Karpas-422 (cell line): ENCODE results near the gene CSMD2. TPM values are rescaled to one million over a fixed set of nuclear protein-coding genes. Genes with fewer than 3 reads are reported as not detected.

Source experiments
- DNase-seq: peaks from one replicate; pipeline ENCODE4 v3.0.0-alpha.2; 2015
- H2AFZ ChIP-seq: fragments of 200-600 bp; sonication (generic); 2 replicates; pipeline ENCODE4 v1.6.1; 2014; ENCODE audit warnings: antibody characterized with exemption, low read length, mixed read lengths
- H3K27ac ChIP-seq: fragments of 200-600 bp; sonication (generic); 2 replicates; pipeline ENCODE4 v1.5.1; 2014; ENCODE audit warnings: mild to moderate bottlenecking, low read length, moderate library complexity
- H3K27me3 ChIP-seq: fragments of 200-600 bp; sonication (generic); 2 replicates; pipeline ENCODE4 v1.6.1; 2014; ENCODE audit warnings: low read length, mixed read lengths
- H3K36me3 ChIP-seq: fragments of 200-600 bp; sonication (generic); 2 replicates; pipeline ENCODE4 v1.6.1; 2014; ENCODE audit warnings: low read length, mixed read lengths; ENCODE audit not compliant: insufficient read depth
- H3K4me1 ChIP-seq: fragments of 200-600 bp; sonication (generic); 2 replicates; pipeline ENCODE4 v1.6.1; 2014; ENCODE audit warnings: mild to moderate bottlenecking, low read length, mixed read lengths
- H3K4me2 ChIP-seq: fragments of 200-600 bp; sonication (generic); 2 replicates; pipeline ENCODE4 v1.6.1; 2014; ENCODE audit warnings: low read length, low read depth, mild to moderate bottlenecking; ENCODE audit not compliant: poor library complexity, severe bottlenecking
- H3K4me3 ChIP-seq: fragments of 200-600 bp; sonication (generic); 2 replicates; pipeline ENCODE4 v1.5.1; 2014; ENCODE audit warnings: mild to moderate bottlenecking, antibody characterized with exemption, low read length, mixed read lengths
- H3K79me2 ChIP-seq: fragments of 200-600 bp; sonication (generic); 2 replicates; pipeline ENCODE4 v1.6.1; 2014; ENCODE audit warnings: mild to moderate bottlenecking, low read length, mixed read lengths
- H3K9ac ChIP-seq: fragments of 200-600 bp; sonication (generic); 2 replicates; pipeline ENCODE4 v1.6.0; 2014; ENCODE audit warnings: low read length
- H3K9me2 ChIP-seq: fragments of 200-600 bp; sonication (generic), shearing (Covaris generic); replicated peaks from 2 replicates; pipeline ENCODE4 v1.6.0; 2014; ENCODE audit warnings: mild to moderate bottlenecking, low read length, moderate library complexity; ENCODE audit not compliant: insufficient read depth
- H3K9me3 ChIP-seq: fragments of 300-700, 200-600 bp; sonication (generic); 2 replicates; pipeline ENCODE4 v1.6.1; 2014; ENCODE audit warnings: low read length, mixed read lengths
- H4K20me1 ChIP-seq: fragments of 200-600 bp; sonication (generic); 2 replicates; pipeline ENCODE4 v1.6.1; 2014; ENCODE audit warnings: mild to moderate bottlenecking, antibody characterized with exemption, low read length, low read depth; ENCODE audit not compliant: insufficient read depth
- total RNA-seq: library from RNA; depleted of rRNA; stranded (reverse); fragments of >200 nt; shearing (Covaris generic); gene quantifications from 2 replicates; pipeline ENCODE4 v1.2.3, GENCODE V29; 2014; ENCODE audit warnings: low replicate concordance

The CSMD2 gene
- total RNA-seq, 1 experiment from 2014 or later = 0.19 TPM

- H2AFZ ChIP-seq = no peak overlapping the region
- H3K9me3 ChIP-seq = no peaks in the 10 kb centered on the region
- no peak for DNase-seq
- no peak overlapping the region for H3K9ac ChIP-seq
- H3K4me1 ChIP-seq = no peaks in the 10 kb centered on the region
- H3K9me2 ChIP-seq = no peaks in the 10 kb centered on the region
- no peaks in the 10 kb centered on the region for H3K79me2 ChIP-seq
- H3K4me2 ChIP-seq = no peak overlapping the region
- H4K20me1 ChIP-seq = no peaks in the 10 kb centered on the region
- H3K4me3 ChIP-seq = no peak overlapping the region
- no peak overlapping the region for H3K27ac ChIP-seq
- no peaks in the 10 kb centered on the region for H3K36me3 ChIP-seq
- no peaks in the 10 kb centered on the region for H3K27me3 ChIP-seq
Measured at GRCh38 chr1:33740040-33740744, 424.8 kb downstream of the CSMD2 start.

- Histone ChIP-seq H3K4me2 (no peak overlapping the region), H3K9me2 (no peaks in the 10 kb centered on the region), H3K36me3 (no peaks in the 10 kb centered on the region), H2AFZ (no peak overlapping the region), H3K9me3 (no peaks in the 10 kb centered on the region), H4K20me1 (no peaks in the 10 kb centered on the region), H3K79me2 (no peaks in the 10 kb centered on the region), H3K9ac (no peak overlapping the region), H3K4me1 (no peaks in the 10 kb centered on the region), H3K4me3 (no peak overlapping the region), H3K27ac (no peak overlapping the region), H3K27me3 (no peaks in the 10 kb centered on the region)
- DNase-seq = no peak
Measured at GRCh38 chr1:33738976-33739375, 426.1 kb downstream of the CSMD2 start.

DNA sequence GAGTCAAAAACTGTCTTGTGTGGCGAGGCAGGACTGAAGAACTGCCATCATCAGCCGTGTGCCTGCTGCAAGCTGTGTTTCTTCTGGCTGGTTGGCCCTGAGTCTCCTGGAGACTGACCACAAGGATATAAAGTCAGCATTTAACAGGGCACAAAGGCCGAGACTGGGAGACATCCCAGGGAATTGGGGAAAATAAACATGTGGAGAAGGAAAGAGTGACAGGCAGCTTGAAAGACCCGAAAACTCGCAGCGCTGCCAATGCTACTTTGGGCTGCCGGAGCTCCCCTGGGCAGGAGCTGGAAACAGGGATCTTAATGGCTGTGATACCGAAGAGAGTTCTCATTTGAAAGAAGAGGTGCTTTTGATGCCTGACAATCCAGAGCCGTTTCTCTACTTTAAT lies 426.5 kb downstream of the CSMD2 start:
- Histone ChIP-seq H2AFZ (no peak overlapping the region), H3K9me3 (no peaks in the 10 kb centered on the region), H3K27ac (no peak overlapping the region), H3K27me3 (no peaks in the 10 kb centered on the region), H3K9ac (no peak overlapping the region), H3K4me1 (no peaks in the 10 kb centered on the region), H3K9me2 (no peaks in the 10 kb centered on the region), H4K20me1 (no peaks in the 10 kb centered on the region), H3K4me2 (no peak overlapping the region), H3K36me3 (no peaks in the 10 kb centered on the region), H3K4me3 (no peak overlapping the region), H3K79me2 (no peaks in the 10 kb centered on the region)
- no peak for DNase-seq

DNA sequence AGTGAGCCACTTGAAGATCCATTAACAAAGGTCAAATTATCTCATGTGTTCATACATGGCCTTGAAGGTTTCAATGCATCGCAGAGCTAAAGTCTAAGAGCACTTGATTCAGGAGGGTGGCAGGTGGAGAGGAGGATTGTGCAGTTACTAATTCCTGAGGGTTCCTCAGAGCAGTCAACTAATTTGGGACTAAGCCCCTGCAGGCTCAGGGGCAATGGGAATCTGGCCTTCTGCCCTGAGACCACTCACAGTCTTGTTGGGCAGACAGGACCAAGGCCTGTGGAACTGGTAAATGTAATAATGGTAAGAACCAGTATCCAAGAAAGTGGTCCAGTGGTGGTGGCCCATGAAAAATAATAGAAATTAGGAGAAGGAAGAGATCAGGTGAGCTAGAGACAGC lies 428.5 kb downstream of the CSMD2 start:
- H3K9me3 ChIP-seq = no peaks in the 10 kb centered on the region

GRCh38 chr1:33735624-33736023 lies 429.4 kb downstream of the CSMD2 start:
- Histone ChIP-seq H2AFZ (no peak overlapping the region), H3K9me2 (no peaks in the 10 kb centered on the region), H3K79me2 (no peaks in the 10 kb centered on the region), H3K4me3 (no peak overlapping the region), H3K4me2 (no peak overlapping the region), H3K9ac (no peak overlapping the region), H3K27me3 (no peaks in the 10 kb centered on the region), H3K36me3 (no peaks in the 10 kb centered on the region), H3K9me3 (no peaks in the 10 kb centered on the region), H4K20me1 (no peaks in the 10 kb centered on the region), H3K4me1 (no peaks in the 10 kb centered on the region), H3K27ac (no peak overlapping the region)
- DNase-seq = peak; percentile 79

More for the DNA sequence above, 428.5 kb downstream of the CSMD2 start:
- H3K9me2 ChIP-seq = no peaks in the 10 kb centered on the region
- no peak overlapping the region for H2AFZ ChIP-seq
- no peaks in the 10 kb centered on the region for H3K27me3 ChIP-seq
- no peaks in the 10 kb centered on the region for H3K4me1 ChIP-seq
- no peaks in the 10 kb centered on the region for H4K20me1 ChIP-seq
- no peak overlapping the region for H3K9ac ChIP-seq
- DNase-seq = no peak
- H3K4me3 ChIP-seq = no peak overlapping the region
- H3K36me3 ChIP-seq = no peaks in the 10 kb centered on the region
- H3K79me2 ChIP-seq = no peaks in the 10 kb centered on the region
- H3K4me2 ChIP-seq = no peak overlapping the region
- no peak overlapping the region for H3K27ac ChIP-seq

DNA sequence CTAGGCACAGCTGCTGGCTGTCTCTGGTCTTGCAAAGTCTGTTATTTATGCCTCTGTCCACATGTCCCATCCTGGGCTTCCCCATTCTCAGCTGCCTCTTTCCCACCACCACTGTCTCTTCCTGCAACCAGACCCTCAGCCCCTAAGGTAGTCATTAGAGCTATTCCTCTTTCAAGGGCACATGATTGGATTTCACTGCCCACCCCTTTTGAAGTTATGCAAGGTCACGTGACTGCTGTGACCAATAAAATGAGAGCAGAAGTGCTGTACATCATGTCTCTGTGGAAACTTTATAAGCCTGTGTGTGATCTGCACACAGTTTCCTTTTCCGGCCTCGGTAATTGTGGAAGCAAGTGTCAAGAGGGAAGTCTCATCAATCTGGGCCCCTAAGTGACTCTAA lies 437.7 kb downstream of the CSMD2 start:
- Histone ChIP-seq H3K4me2 (peak overlapping the region; percentile 40), H4K20me1 (no peaks in the 10 kb centered on the region)
- peak; percentile 84 for DNase-seq

DNA sequence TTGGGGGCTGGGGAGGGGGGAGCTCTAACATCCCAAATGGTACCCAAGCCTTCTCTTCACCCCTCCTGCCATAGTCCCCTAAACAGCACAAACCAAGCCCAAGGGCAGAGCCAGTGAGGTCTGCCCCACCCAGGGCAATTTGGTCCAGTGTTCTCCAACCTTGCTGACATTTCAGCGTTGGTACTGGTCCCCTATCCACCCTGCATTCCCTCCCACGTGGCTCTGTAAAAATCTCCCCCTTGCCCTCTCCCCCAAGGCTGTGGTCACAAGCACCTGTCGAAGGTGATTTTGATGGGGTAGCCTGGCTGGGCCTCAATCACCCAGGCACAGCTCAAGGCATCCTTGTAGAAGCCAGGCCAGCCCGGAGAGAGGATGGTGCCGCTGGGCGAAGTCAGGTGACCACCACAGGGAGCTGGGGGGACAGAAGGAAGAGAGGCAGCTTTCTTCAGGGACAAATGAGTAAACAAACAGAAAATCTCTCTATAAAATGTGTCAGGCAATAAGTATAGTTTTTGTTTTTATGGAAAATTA lies 438.7 kb downstream of the CSMD2 start:
- Histone ChIP-seq H3K9ac (no peak overlapping the region), H3K4me3 (no peak overlapping the region), H3K9me2 (no peaks in the 10 kb centered on the region), H4K20me1 (no peaks in the 10 kb centered on the region), H3K36me3 (no peaks in the 10 kb centered on the region), H3K79me2 (no peaks in the 10 kb centered on the region), H3K4me2 (no peak overlapping the region), H3K27me3 (no peaks in the 10 kb centered on the region), H2AFZ (no peak overlapping the region), H3K4me1 (peaks cover 26% of the 10 kb centered on the region), H3K27ac (no peak overlapping the region), H3K9me3 (no peaks in the 10 kb centered on the region)
- no peak for DNase-seq

More for the DNA sequence above, 437.7 kb downstream of the CSMD2 start:
- H3K36me3 ChIP-seq = no peaks in the 10 kb centered on the region
- H3K4me3 ChIP-seq = no peak overlapping the region
- no peaks in the 10 kb centered on the region for H3K79me2 ChIP-seq
- H3K4me1 ChIP-seq = peaks cover 26% of the 10 kb centered on the region
- no peaks in the 10 kb centered on the region for H3K9me2 ChIP-seq
- no peaks in the 10 kb centered on the region for H3K9me3 ChIP-seq
- peak overlapping the region; percentile 72 for H2AFZ ChIP-seq
- no peak overlapping the region for H3K27ac ChIP-seq
- no peak overlapping the region; the same call in 1 of the 2 replicates for H3K9ac ChIP-seq
- H3K27me3 ChIP-seq = no peaks in the 10 kb centered on the region

GRCh38 chr1:33725556-33726160 lies 439.4 kb downstream of the CSMD2 start:
- no peak overlapping the region for H3K9ac ChIP-seq
- no peaks in the 10 kb centered on the region for H3K79me2 ChIP-seq
- no peak overlapping the region for H3K27ac ChIP-seq
- no peak for DNase-seq
- H3K4me3 ChIP-seq = no peak overlapping the region
- H3K36me3 ChIP-seq = no peaks in the 10 kb centered on the region
- H3K27me3 ChIP-seq = no peaks in the 10 kb centered on the region
- H3K4me1 ChIP-seq = peaks cover 26% of the 10 kb centered on the region
- no peaks in the 10 kb centered on the region for H3K9me2 ChIP-seq
- no peak overlapping the region for H3K4me2 ChIP-seq
- H4K20me1 ChIP-seq = no peaks in the 10 kb centered on the region
- H2AFZ ChIP-seq = no peak overlapping the region
- H3K9me3 ChIP-seq = no peaks in the 10 kb centered on the region
